H9 (cell line): Measurements from ENCODE around the gene CDH22. TPM values are rescaled to one million over a fixed set of nuclear protein-coding genes. Genes with fewer than 3 reads are reported as not detected.

Experiments
- DNase-seq: peaks from one replicate; pipeline ENCODE4 v3.0.0-alpha.2; 2017
- H2AFZ ChIP-seq: one replicate; pipeline ENCODE4 v1.6.1; 2013; ENCODE audit warnings: mild to moderate bottlenecking, low read length, control low read depth, moderate library complexity
- H2AK5ac ChIP-seq: 2 replicates; pipeline ENCODE4 v1.6.1; 2013; ENCODE audit warnings: low read length, control low read depth, mixed read lengths; ENCODE audit not compliant: insufficient read length
- H2BK120ac ChIP-seq: one replicate; pipeline ENCODE4 v1.6.1; 2013; ENCODE audit warnings: low read depth, mild to moderate bottlenecking, low read length, control low read depth, inconsistent platforms; ENCODE audit not compliant: poor library complexity, severe bottlenecking
- H2BK12ac ChIP-seq: 2 replicates; pipeline ENCODE4 v1.6.1; 2013; ENCODE audit warnings: low read length, control low read depth, mixed read lengths, low read depth; ENCODE audit not compliant: insufficient read length
- H2BK15ac ChIP-seq: 2 replicates; pipeline ENCODE4 v1.6.1; 2013; ENCODE audit warnings: low read depth, low read length, control low read depth
- H2BK20ac ChIP-seq: one replicate; pipeline ENCODE4 v1.6.1; 2013; ENCODE audit warnings: low read depth, mild to moderate bottlenecking, low read length, control low read depth, inconsistent platforms; ENCODE audit not compliant: poor library complexity, severe bottlenecking
- H2BK5ac ChIP-seq: 2 replicates; pipeline ENCODE4 v1.6.1; 2013; ENCODE audit warnings: low read length, control low read depth, mixed read lengths; ENCODE audit not compliant: insufficient read length
- H3K14ac ChIP-seq: 2 replicates; pipeline ENCODE4 v1.6.1; 2013; ENCODE audit warnings: low read length, control low read depth; ENCODE audit not compliant: insufficient read depth
- H3K18ac ChIP-seq: 2 replicates; pipeline ENCODE4 v1.6.1; 2013; ENCODE audit warnings: low read depth, mild to moderate bottlenecking, mixed read lengths, low read length, control low read depth; ENCODE audit not compliant: insufficient read length
- H3K23ac ChIP-seq: 2 replicates; pipeline ENCODE4 v1.6.1; 2013; ENCODE audit warnings: low read length, control low read depth, mixed read lengths, low read depth; ENCODE audit not compliant: insufficient read length
- H3K23me2 ChIP-seq: 2 replicates; pipeline ENCODE4 v1.6.1; 2013; ENCODE audit warnings: low read depth, mild to moderate bottlenecking, mixed read lengths, low read length, control low read depth; ENCODE audit not compliant: insufficient read length, poor library complexity, severe bottlenecking
- H3K27ac ChIP-seq: 2 replicates; pipeline ENCODE4 v1.5.1; 2013; ENCODE audit warnings: low read length, control low read depth, mixed read lengths, low read depth; ENCODE audit not compliant: insufficient read length
- H3K27me3 ChIP-seq: 2 replicates; pipeline ENCODE4 v1.6.1; 2013; ENCODE audit warnings: low read length, control low read depth, inconsistent platforms; ENCODE audit not compliant: insufficient read depth
- H3K4ac ChIP-seq: 2 replicates; pipeline ENCODE4 v1.6.1; 2013; ENCODE audit warnings: low read depth, mild to moderate bottlenecking, control low read depth, inconsistent platforms, low read length, moderate library complexity
- H3K4me1 ChIP-seq: 2 replicates; pipeline ENCODE4 v1.6.1; 2013; ENCODE audit warnings: low read length, control low read depth, inconsistent platforms; ENCODE audit not compliant: insufficient read depth
- H3K4me2 ChIP-seq: 2 replicates; pipeline ENCODE4 v1.6.1; 2013; ENCODE audit warnings: low read length, control low read depth, mixed read lengths; ENCODE audit not compliant: insufficient read length, insufficient read depth
- H3K56ac ChIP-seq: 2 replicates; pipeline ENCODE4 v1.6.1; 2013; ENCODE audit warnings: low read depth, mild to moderate bottlenecking, mixed read lengths, low read length, control low read depth; ENCODE audit not compliant: insufficient read length
- H3K79me1 ChIP-seq: 2 replicates; pipeline ENCODE4 v1.6.1; 2013; ENCODE audit warnings: low read depth, mild to moderate bottlenecking, moderate library complexity, low read length, control low read depth, inconsistent platforms; ENCODE audit not compliant: insufficient read depth, poor library complexity, severe bottlenecking
- H3K79me2 ChIP-seq: 2 replicates; pipeline ENCODE4 v1.6.1; 2013; ENCODE audit warnings: low read length, control low read depth, inconsistent platforms; ENCODE audit not compliant: insufficient read depth
- H3K9ac ChIP-seq: 2 replicates; pipeline ENCODE4 v1.6.1; 2013; ENCODE audit warnings: low read length, control low read depth, mixed read lengths; ENCODE audit not compliant: insufficient read length; ENCODE audit errors: extremely low read depth
- H3K9me3 ChIP-seq: one replicate; pipeline ENCODE4 v1.6.1; 2013; ENCODE audit warnings: low read depth, low read length, inconsistent platforms; ENCODE audit not compliant: control insufficient read depth
- H3T11ph ChIP-seq: one replicate; pipeline ENCODE4 v1.6.1; 2013; ENCODE audit warnings: mild to moderate bottlenecking, low read length, control low read depth, inconsistent platforms
- H4K20me1 ChIP-seq: one replicate; pipeline ENCODE4 v1.6.1; 2013; ENCODE audit not compliant: control insufficient read depth, insufficient read length, insufficient read depth
- H4K5ac ChIP-seq: 2 replicates; pipeline ENCODE4 v1.6.1; 2013; ENCODE audit warnings: low read depth, mild to moderate bottlenecking, mixed read lengths, low read length, control low read depth; ENCODE audit not compliant: insufficient read length
- H4K8ac ChIP-seq: replicated peaks from 2 replicates; pipeline ENCODE4 v1.6.1; 2013; ENCODE audit warnings: low read length, control low read depth, mixed read lengths, low read depth; ENCODE audit not compliant: insufficient read length
- H4K91ac ChIP-seq: 2 replicates; pipeline ENCODE4 v1.6.1; 2013; ENCODE audit warnings: low read depth, mild to moderate bottlenecking, moderate library complexity, mixed read lengths, low read length, control low read depth; ENCODE audit not compliant: insufficient read length
- H3K27ac Mint-ChIP-seq, 3 experiments: 2 replicates in 2 of 3; 3 replicates in 1 of 3; pipeline ENCODE4 v1.8.0; 2020 to 2021; ENCODE audit warnings: mixed read lengths in 3 of 3, mild to moderate bottlenecking in 1 of 3, moderate library complexity in 1 of 3
- H3K27me3 Mint-ChIP-seq: 2 replicates; pipeline ENCODE4 v1.8.0; 2021; ENCODE audit warnings: low read depth, mild to moderate bottlenecking, moderate library complexity, mixed read lengths
- H3K36me3 Mint-ChIP-seq, 3 experiments: 2 replicates in 2 of 3; 3 replicates in 1 of 3; pipeline ENCODE4 v1.8.0; 2020 to 2021; ENCODE audit warnings: low read depth in 3 of 3, mixed read lengths in 3 of 3; ENCODE audit not compliant: insufficient read depth in 1 of 3
- H3K4me1 Mint-ChIP-seq, 2 experiments: 2 replicates each; pipeline ENCODE4 v1.8.0; 2020; ENCODE audit warnings: mixed read lengths in 2 of 2
- H3K4me3 Mint-ChIP-seq, 2 experiments: 2 replicates in 1 of 2; 3 replicates in 1 of 2; pipeline ENCODE4 v1.8.0; 2020 to 2021; ENCODE audit warnings: mild to moderate bottlenecking in 2 of 2, mixed read lengths in 2 of 2, moderate library complexity in 1 of 2
- H3K9me3 Mint-ChIP-seq, 2 experiments: 2 replicates in 1 of 2; 3 replicates in 1 of 2; pipeline ENCODE4 v1.8.0; 2020; ENCODE audit warnings: mild to moderate bottlenecking in 2 of 2, mixed read lengths in 2 of 2, moderate library complexity in 1 of 2
- WGBS: extraction: QIAGEN DNeasy Blood & Tissue Kit; methylation state at CpG from one replicate; pipeline ENCODE4 v1.1.7; 2013; ENCODE audit warnings: missing lambda C conversion rate, low lambda C conversion rate, mixed read lengths; ENCODE audit not compliant: insufficient read length; ENCODE audit errors: extremely low coverage; 5-methylcytosine and 5-hydroxymethylcytosine counted together
- total RNA-seq: library from RNA; stranded (reverse); gene quantifications from 2 replicates; pipeline ENCODE4 v1.2.1, GENCODE V29; 2021
- TF ChIP-seq, protein P1 (sequence below): fragments of 200-600 bp; sonication (generic); conservative IDR thresholded peaks from 3 replicates; pipeline ENCODE4 v1.8.0; 2021; ENCODE audit warnings: antibody characterized with exemption, mild to moderate bottlenecking

The CDH22 gene
- total RNA-seq, 1 experiment from 2014 or later: not detected

DNA sequence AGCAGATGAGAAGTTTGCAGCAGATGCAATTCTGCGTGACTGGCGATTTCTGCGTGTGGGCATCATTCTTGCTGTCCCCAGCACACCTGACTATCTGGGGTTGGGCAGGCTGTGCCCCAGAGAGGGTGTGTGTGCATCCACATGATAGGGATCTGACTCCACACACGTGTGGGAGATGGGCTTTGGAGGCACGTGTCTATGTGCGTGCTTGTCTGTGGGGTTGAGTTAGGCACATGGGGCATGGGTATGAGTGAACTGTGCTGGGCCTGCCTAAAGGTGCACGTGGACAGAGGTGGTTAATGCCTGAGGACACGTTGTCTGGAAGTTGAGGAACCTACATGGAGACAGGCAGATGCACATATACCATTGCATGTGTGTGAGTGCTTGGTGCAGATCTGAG is 139.9 kb downstream of the CDH22 start:
- Histone ChIP-seq H3K9ac (no peak overlapping the region), H2BK120ac (no peak overlapping the region), H2BK5ac (no peak overlapping the region), H4K20me1 (no peaks in the 10 kb centered on the region), H3K27me3 (peaks cover 7% of the 10 kb centered on the region), H3K14ac (no peak overlapping the region), H2AK5ac (no peak overlapping the region), H4K91ac (no peak overlapping the region), H3K79me2 (no peaks in the 10 kb centered on the region), H3K4me1 (no peaks in the 10 kb centered on the region), H4K5ac (no peak overlapping the region), H3K4me2 (no peak overlapping the region), H3K9me3 (no peaks in the 10 kb centered on the region), H3K27ac (no peak overlapping the region), H3K79me1 (no peaks in the 10 kb centered on the region), H2BK20ac (no peak overlapping the region), H4K8ac (no peak overlapping the region), H3K56ac (no peak overlapping the region), H2BK15ac (no peak overlapping the region), H3K23me2 (no peaks in the 10 kb centered on the region), H3K23ac (no peak overlapping the region), H2AFZ (no peak overlapping the region), H2BK12ac (no peak overlapping the region), H3K18ac (no peak overlapping the region), H3K4ac (no peak overlapping the region), H3T11ph (no peak overlapping the region)
- H3K4me3 Mint-ChIP-seq: no peak overlapping the region; a peak in 1 of 5 replicates
- no peak for DNase-seq
- no peak overlapping the region for H3K27ac Mint-ChIP-seq
- H3K27me3 Mint-ChIP-seq: peaks cover 49% of the 10 kb centered on the region
- WGBS: no CpG with 5 or more reads among the region's 8 CpGs
- no peaks in the 10 kb centered on the region; a peak in 2 of 5 replicates for H3K9me3 Mint-ChIP-seq
- H3K36me3 Mint-ChIP-seq: no peaks in the 10 kb centered on the region
- peaks cover 0 to 9% of the 10 kb centered on the region in 2 experiments; a peak in 2 of 4 replicates for H3K4me1 Mint-ChIP-seq
- TF ChIP-seq, protein P1, sequence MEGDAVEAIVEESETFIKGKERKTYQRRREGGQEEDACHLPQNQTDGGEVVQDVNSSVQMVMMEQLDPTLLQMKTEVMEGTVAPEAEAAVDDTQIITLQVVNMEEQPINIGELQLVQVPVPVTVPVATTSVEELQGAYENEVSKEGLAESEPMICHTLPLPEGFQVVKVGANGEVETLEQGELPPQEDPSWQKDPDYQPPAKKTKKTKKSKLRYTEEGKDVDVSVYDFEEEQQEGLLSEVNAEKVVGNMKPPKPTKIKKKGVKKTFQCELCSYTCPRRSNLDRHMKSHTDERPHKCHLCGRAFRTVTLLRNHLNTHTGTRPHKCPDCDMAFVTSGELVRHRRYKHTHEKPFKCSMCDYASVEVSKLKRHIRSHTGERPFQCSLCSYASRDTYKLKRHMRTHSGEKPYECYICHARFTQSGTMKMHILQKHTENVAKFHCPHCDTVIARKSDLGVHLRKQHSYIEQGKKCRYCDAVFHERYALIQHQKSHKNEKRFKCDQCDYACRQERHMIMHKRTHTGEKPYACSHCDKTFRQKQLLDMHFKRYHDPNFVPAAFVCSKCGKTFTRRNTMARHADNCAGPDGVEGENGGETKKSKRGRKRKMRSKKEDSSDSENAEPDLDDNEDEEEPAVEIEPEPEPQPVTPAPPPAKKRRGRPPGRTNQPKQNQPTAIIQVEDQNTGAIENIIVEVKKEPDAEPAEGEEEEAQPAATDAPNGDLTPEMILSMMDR: no peak
